ENCODE results near the gene PODXL2. TPM values are rescaled to one million over a fixed set of nuclear protein-coding genes. Genes with fewer than 3 reads are reported as not detected.

PODXL2 gene
- total RNA-seq, 1 experiment from 2014 or later = 33.6 TPM

GRCh38 chr3:127629467-127630403, 750 bp downstream of the PODXL2 start (continued):
- TF ChIP-seq FOXP4 (CRISPR knock-in tag; IDR thresholded peaks at IDR 0.05) (0 out of 2 replicates have a peak, but pooled peaks have one; percentile 28), FOXP1 (CRISPR knock-in tag; IDR thresholded peaks at IDR 0.05; ENCODE audit: borderline replicate concordance) (peak; percentile 73; the same call in 1 of the 2 replicates), MAX (CRISPR knock-in tag; IDR thresholded peaks at IDR 0.05) (peak; percentile 53; the same call in 1 of the 2 replicates)

GRCh38 chr3:127630811-127631714, 2.1 kb downstream of the PODXL2 start:
- ATAC-seq = no peak

More at GRCh38 chr3:127630811-127631714, 2.1 kb downstream of the PODXL2 start:
- TF ChIP-seq OVOL2 (CRISPR knock-in tag; IDR thresholded peaks at IDR 0.05; ENCODE audit: borderline replicate concordance) (no peak), ZNF317 (CRISPR knock-in tag; IDR thresholded peaks at IDR 0.05; ENCODE audit: borderline replicate concordance, low read depth) (no peak), FOXP4 (CRISPR knock-in tag; IDR thresholded peaks at IDR 0.05) (no peak), ZNF396 (CRISPR knock-in tag; IDR thresholded peaks at IDR 0.05; ENCODE audit: borderline replicate concordance) (no peak), ETV6 (CRISPR knock-in tag; IDR thresholded peaks at IDR 0.05) (no peak), FOXJ3 (CRISPR knock-in tag; IDR thresholded peaks at IDR 0.05; ENCODE audit: borderline replicate concordance) (no peak), USF1 (CRISPR knock-in tag; IDR thresholded peaks at IDR 0.05) (no peak), ATF3 (CRISPR knock-in tag; conservative IDR thresholded peaks at IDR 0.05) (no peak), GRHL2 (CRISPR knock-in tag; IDR thresholded peaks at IDR 0.05; ENCODE audit: insufficient replicate concordance, severe bottlenecking) (no peak), ZMAT4 (CRISPR knock-in tag; IDR thresholded peaks at IDR 0.05) (no peak), TEAD4 (CRISPR knock-in tag; IDR thresholded peaks at IDR 0.05) (no peak), IRF2 (CRISPR knock-in tag; IDR thresholded peaks at IDR 0.05; ENCODE audit: borderline replicate concordance, low read depth) (no peak), AR (CRISPR knock-in tag; IDR thresholded peaks at IDR 0.05) (no peak), SOX15 (CRISPR knock-in tag; IDR thresholded peaks at IDR 0.05) (no peak), MLX (CRISPR knock-in tag; IDR thresholded peaks at IDR 0.05) (no peak)
- H3K36me3 Mint-ChIP-seq = no peaks in the 10 kb centered on the region
- no peak overlapping the region for H3K27ac Mint-ChIP-seq
- 0 out of 2 replicates have a peak, but pooled peaks cover 4% of the 10 kb centered on the region for H3K9me3 Mint-ChIP-seq
- peaks cover 31% of the 10 kb centered on the region for H3K4me1 Mint-ChIP-seq
- peaks cover 44% of the 10 kb centered on the region for H3K27me3 Mint-ChIP-seq (ENCODE audit: low read depth)
- H3K4me3 Mint-ChIP-seq = no peak overlapping the region
- ChIA-PET CTCF (interaction anchor here (1.3 kb wide), 1 partner anchor 56 kb away, joined by 4 read pairs; no protein-coding TSS in a partner anchor), POLR2A (no interaction called here)
- no peak for DNase-seq (ENCODE audit: low spot score)
